IMR-90 (cell line): ENCODE measurements around the gene COL1A1. TPM values are rescaled to one million over a fixed set of nuclear protein-coding genes. Genes with fewer than 3 reads are reported as not detected.

Experiments used
- ATAC-seq: fragments of 200-7000 bp; cut with Tn5 transposase; 2 replicates; pipeline ENCODE4 v1.9.1; 2020; ENCODE audit warnings: low read depth, mild to moderate bottlenecking, moderate library complexity
- BruUV-seq: library from RNA; stranded (reverse); fragments of 400-500 nt; replicated peaks from 2 replicates; lab custom pipeline; 2021; lab: Mats Ljungman, UMichigan
- CTCF ChIA-PET: fragments of 300-600 bp; formaldehyde crosslinking; extraction: SDS; loops from one replicate; lab custom pipeline; 2021; ENCODE audit warnings: antibody characterized with exemption; lab: Yijun Ruan, JAX
- POLR2A ChIA-PET: fragments of 300-600 bp; sonication (Branson Sonifier 250); formaldehyde crosslinking; loops from one replicate; lab custom pipeline; 2022; ENCODE audit warnings: antibody characterized with exemption; ENCODE audit not compliant: unreplicated experiment; lab: Charles Lee
- DNase-seq: peaks from one replicate; pipeline ENCODE4 v3.0.0; 2013
- H2AFZ ChIP-seq: replicated peaks from 2 replicates; pipeline ENCODE3; 2013; ENCODE audit warnings: low read length, mild to moderate bottlenecking; ENCODE audit not compliant: poor library complexity
- H2AK5ac ChIP-seq: 2 replicates; pipeline ENCODE4 v1.6.1; 2013; ENCODE audit warnings: low read depth, low read length, inconsistent platforms
- H2AK9ac ChIP-seq: replicated peaks from 2 replicates; pipeline ENCODE3; 2013; ENCODE audit warnings: mild to moderate bottlenecking, low read depth, low read length, moderate library complexity; ENCODE audit not compliant: poor library complexity
- H2BK120ac ChIP-seq: 2 replicates; pipeline ENCODE4 v1.6.1; 2013; ENCODE audit warnings: low read depth, low read length, inconsistent platforms
- H2BK15ac ChIP-seq: 3 replicates; pipeline ENCODE4 v1.6.1; 2013; ENCODE audit warnings: low read depth, low read length, inconsistent platforms
- H2BK20ac ChIP-seq: 2 replicates; pipeline ENCODE4 v1.6.1; 2013; ENCODE audit warnings: low read depth, mild to moderate bottlenecking, inconsistent platforms, low read length, moderate library complexity
- H2BK5ac ChIP-seq: 2 replicates; pipeline ENCODE4 v1.6.1; 2013; ENCODE audit warnings: mild to moderate bottlenecking, low read depth, low read length, inconsistent platforms; ENCODE audit not compliant: poor library complexity, severe bottlenecking
- H3K14ac ChIP-seq: replicated peaks from 2 replicates; pipeline ENCODE4 v1.6.1; 2013; ENCODE audit warnings: low read depth, low read length, inconsistent platforms
- H3K18ac ChIP-seq: 2 replicates; pipeline ENCODE4 v1.6.1; 2013; ENCODE audit warnings: low read depth, low read length, control low read depth
- H3K23ac ChIP-seq: 2 replicates; pipeline ENCODE4 v1.6.1; 2013; ENCODE audit warnings: low read depth, low read length, inconsistent platforms
- H3K27ac ChIP-seq: 2 replicates; pipeline ENCODE4 v1.5.1; 2013; ENCODE audit warnings: mild to moderate bottlenecking, control low read depth, low read length; ENCODE audit not compliant: insufficient read depth
- H3K27me3 ChIP-seq: 2 replicates; pipeline ENCODE4 v1.6.1; 2013; ENCODE audit warnings: low read length; ENCODE audit not compliant: control insufficient read depth, insufficient read depth
- H3K36me3 ChIP-seq: 2 replicates; pipeline ENCODE4 v1.6.1; 2013; ENCODE audit warnings: low read length, mixed read lengths; ENCODE audit not compliant: control insufficient read depth, insufficient read depth
- H3K4ac ChIP-seq: 2 replicates; pipeline ENCODE4 v1.6.1; 2013; ENCODE audit warnings: low read depth, low read length, inconsistent platforms
- H3K4me1 ChIP-seq: 2 replicates; pipeline ENCODE4 v1.6.1; 2013; ENCODE audit warnings: low read length, mixed read lengths; ENCODE audit not compliant: control insufficient read depth, insufficient read depth
- H3K4me2 ChIP-seq: 2 replicates; pipeline ENCODE4 v1.6.1; 2013; ENCODE audit warnings: low read depth, mild to moderate bottlenecking, control low read depth, low read length, moderate library complexity
- H3K4me3 ChIP-seq: 2 replicates; pipeline ENCODE4 v1.5.1; 2013; ENCODE audit warnings: low read depth, mild to moderate bottlenecking, control low read depth, low read length, moderate library complexity; ENCODE audit not compliant: insufficient read depth
- H3K56ac ChIP-seq: 2 replicates; pipeline ENCODE4 v1.6.1; 2013; ENCODE audit warnings: low read length, inconsistent platforms; ENCODE audit not compliant: insufficient read depth; ENCODE audit errors: extremely low read depth
- H3K79me1 ChIP-seq, 2 experiments: 2 replicates each; pipeline ENCODE4 v1.6.1; 2013; ENCODE audit warnings: low read length in 2 of 2, inconsistent platforms in 1 of 2, low read depth in 1 of 2
- H3K9ac ChIP-seq: 2 replicates; pipeline ENCODE4 v1.6.1; 2013; ENCODE audit warnings: low read depth, low read length, control low read depth
- H3K9me1 ChIP-seq: 2 replicates; pipeline ENCODE4 v1.6.1; 2013; ENCODE audit warnings: low read length, inconsistent platforms; ENCODE audit not compliant: insufficient read depth
- H3K9me3 ChIP-seq: 2 replicates; pipeline ENCODE4 v1.6.1; 2013; ENCODE audit warnings: low read length; ENCODE audit not compliant: control insufficient read depth, insufficient read depth
- H4K20me1 ChIP-seq: 2 replicates; pipeline ENCODE4 v1.6.1; 2013; ENCODE audit warnings: low read length, inconsistent platforms; ENCODE audit not compliant: insufficient read depth
- H4K5ac ChIP-seq: 2 replicates; pipeline ENCODE4 v1.6.1; 2013; ENCODE audit warnings: mild to moderate bottlenecking, low read depth, low read length, control low read depth
- H4K8ac ChIP-seq, 2 experiments: 2 replicates each; pipeline ENCODE4 v1.6.1; 2013; ENCODE audit warnings: low read depth in 2 of 2, low read length in 2 of 2, control low read depth in 1 of 2, inconsistent platforms in 1 of 2
- H4K91ac ChIP-seq: 2 replicates; pipeline ENCODE4 v1.6.1; 2013; ENCODE audit warnings: low read depth, low read length, inconsistent platforms; ENCODE audit not compliant: insufficient read depth
- CEBPB ChIP-seq: IDR thresholded peaks from 2 replicates; pipeline ENCODE4 v1.6.1; 2012; ENCODE audit warnings: low read depth, low read length, improper control_type of control experiment
- CHD1 ChIP-seq: IDR thresholded peaks from 2 replicates; pipeline ENCODE4 v1.6.1; 2012; ENCODE audit warnings: low read depth, low read length, improper control_type of control experiment
- CTCF ChIP-seq: conservative IDR thresholded peaks from 2 replicates; pipeline ENCODE4 v1.5.1; 2012; ENCODE audit warnings: mild to moderate bottlenecking, low read depth, low read length, improper control_type of control experiment
- ELK1 ChIP-seq: fragments of 150-350 bp; IDR thresholded peaks from 2 replicates; pipeline ENCODE4 v1.6.1; 2016; ENCODE audit warnings: low read depth, mild to moderate bottlenecking, low read length, moderate library complexity, borderline replicate concordance
- FOS ChIP-seq: fragments of 150-350 bp; IDR thresholded peaks from 2 replicates; pipeline ENCODE4 v1.6.1; 2016; ENCODE audit warnings: low read depth, low read length
- MAFK ChIP-seq: IDR thresholded peaks from 2 replicates; pipeline ENCODE4 v1.6.1; 2012; ENCODE audit warnings: low read depth, low read length, improper control_type of control experiment
- POLR2A ChIP-seq: IDR thresholded peaks from 2 replicates; pipeline ENCODE4 v1.6.1; 2012; ENCODE audit warnings: mild to moderate bottlenecking, low read depth, low read length
- RAD21 ChIP-seq: IDR thresholded peaks from 2 replicates; pipeline ENCODE4 v1.6.1; 2012; ENCODE audit warnings: low read length, improper control_type of control experiment
- RCOR1 ChIP-seq: IDR thresholded peaks from 2 replicates; pipeline ENCODE4 v1.6.1; 2012; ENCODE audit warnings: mild to moderate bottlenecking, low read length, improper control_type of control experiment; ENCODE audit not compliant: insufficient replicate concordance
- SMC3 ChIP-seq: fragments of 150-350 bp; IDR thresholded peaks from 2 replicates; pipeline ENCODE4 v1.6.1; 2016; ENCODE audit warnings: low read depth, mild to moderate bottlenecking, antibody characterized with exemption, low read length, moderate library complexity
- USF2 ChIP-seq: fragments of 150-350 bp; IDR thresholded peaks from 2 replicates; pipeline ENCODE4 v1.6.1; 2017; ENCODE audit warnings: mild to moderate bottlenecking, antibody characterized with exemption, low read length, low read depth
- WGBS, 2 experiments: methylation state at CpG; one replicate each; pipeline versions ENCODE4 v1.1.5 to v1.1.7; 2013; ENCODE audit warnings: missing lambda C conversion rate in 2 of 2; ENCODE audit not compliant: insufficient read length in 1 of 2; ENCODE audit errors: extremely low coverage in 2 of 2; 5-methylcytosine and 5-hydroxymethylcytosine counted together
- dilution Hi-C: fragments of 300-500 bp; cut with HindIII; formaldehyde crosslinking; loops from one replicate; pipeline ENCODE4 v1.14.3; 2018; ENCODE audit warnings: low sequenced_read_pairs; ENCODE audit not compliant: unreplicated experiment
- in situ Hi-C: fragments of 300-500 bp; cut with MboI; formaldehyde crosslinking; loops from 3 replicates; pipeline ENCODE4 v1.14.3; 2019; ENCODE audit warnings: low sequenced_read_pairs, inconsistent platforms, mixed read lengths
- intact Hi-C: fragments of 100-400 bp; cut with micrococcal nuclease; formaldehyde crosslinking; loops from 2 replicates; pipeline ENCODE4 v1.10.0; 2022
- polyA plus RNA-seq, 3 experiments: library from polyadenylated mRNA; depleted of rRNA; stranded (reverse); fragments of >200 nt; gene quantifications; 2 replicates each; pipeline ENCODE4 v1.2.3, GENCODE V29; 2012; ENCODE audit warnings: low replicate concordance in 1 of 3
- total RNA-seq: library from RNA; depleted of rRNA; stranded (reverse); fragments of >200 nt; gene quantifications from 2 replicates; pipeline ENCODE4 v1.2.3, GENCODE V29; 2012

COL1A1 gene
- total and polyA plus RNA-seq, 2 of the 4 experiments (the other 2 are of a cell fraction), result 2,180 to 4,350 TPM

GRCh38 chr17:50135316-50136095 lies 65.9 kb downstream of the COL1A1 start:
- peaks cover 60% of the 10 kb centered on the region for H3K36me3 ChIP-seq
- no peak overlapping the region for H3K27ac ChIP-seq
- H3K27me3 ChIP-seq, result no peaks in the 10 kb centered on the region
- dilution Hi-C loops (no loop called here), intact Hi-C loops (no loop called here), in situ Hi-C loops (no loop called here)
- no peak overlapping the region for H2BK15ac ChIP-seq
- peak overlapping the region; percentile 19 for H2AK9ac ChIP-seq
- peaks cover 30 to 68% of the 10 kb centered on the region in 2 experiments for H3K79me1 ChIP-seq
- H3K4ac ChIP-seq, result no peak overlapping the region
- no peak overlapping the region for H3K4me3 ChIP-seq
- ChIA-PET CTCF (no interaction called here), POLR2A (interaction anchor here (0.6 kb wide), 1 partner anchor 277 kb away, joined by 4 read pairs; no protein-coding TSS in a partner anchor)
- 87% methylated on average over 7 of the region's 16 CpGs; no CpG with 5 or more reads in 1 of the 2 experiments for WGBS, 2 experiments
- no TSS peak for BruUV-seq
- H3K4me2 ChIP-seq, result no peak overlapping the region
- H4K20me1 ChIP-seq, result peaks cover 49% of the 10 kb centered on the region
- no peak overlapping the region for H3K23ac ChIP-seq
- no peak overlapping the region for H2BK20ac ChIP-seq
- DNase-seq (no peak), ATAC-seq (no peak)
- no peaks in the 10 kb centered on the region for H3K9me3 ChIP-seq
- H4K91ac ChIP-seq, result no peak overlapping the region
- no peak overlapping the region for H4K8ac ChIP-seq
- no peak overlapping the region for H2AK5ac ChIP-seq
- peaks cover 6% of the 10 kb centered on the region for H3K9me1 ChIP-seq
- no peak for TF ChIP-seq MAFK
- no peak for TF ChIP-seq RAD21
- no peak for TF ChIP-seq ELK1
- TF ChIP-seq CTCF, result no peak
- TF ChIP-seq CEBPB, result no peak
- no peak for TF ChIP-seq CHD1
- no peak for TF ChIP-seq FOS
- TF ChIP-seq USF2, result no peak
- TF ChIP-seq RCOR1, result no peak
- TF ChIP-seq SMC3, result no peak
- TF ChIP-seq POLR2A, result no peak
- H2AFZ ChIP-seq, result no peak overlapping the region
- no peak overlapping the region for H2BK120ac ChIP-seq
- H3K18ac ChIP-seq, result no peak overlapping the region
- H3K56ac ChIP-seq, result no peak overlapping the region
- H3K9ac ChIP-seq, result no peak overlapping the region
- no peak overlapping the region for H2BK5ac ChIP-seq
- H3K14ac ChIP-seq, result no peak overlapping the region
- no peak overlapping the region for H4K5ac ChIP-seq
- H3K4me1 ChIP-seq, result peaks cover 16% of the 10 kb centered on the region
